ENCODE data around the gene CPT2.
"Not testable (repeated sequence)": the region's sequence is repeated elsewhere in the genome, so short reads cannot be mapped to it uniquely, and the experiment has no call there.

CPT2 gene

GRCh38 chr1:53183095-53183990 lies 13.3 kb upstream of the CPT2 start:
- no peak for DNase-seq

GRCh38 chr1:53185955-53186297 lies 10.7 kb upstream of the CPT2 start:
- not testable (repeated sequence) for DNase-seq

- DNase-seq: no peak
Measured at GRCh38 chr1:53186533-53186932, 10.1 kb upstream of the CPT2 start.

GRCh38 chr1:53187401-53187800 lies 9.2 kb upstream of the CPT2 start:
- DNase-seq: no peak

DNA sequence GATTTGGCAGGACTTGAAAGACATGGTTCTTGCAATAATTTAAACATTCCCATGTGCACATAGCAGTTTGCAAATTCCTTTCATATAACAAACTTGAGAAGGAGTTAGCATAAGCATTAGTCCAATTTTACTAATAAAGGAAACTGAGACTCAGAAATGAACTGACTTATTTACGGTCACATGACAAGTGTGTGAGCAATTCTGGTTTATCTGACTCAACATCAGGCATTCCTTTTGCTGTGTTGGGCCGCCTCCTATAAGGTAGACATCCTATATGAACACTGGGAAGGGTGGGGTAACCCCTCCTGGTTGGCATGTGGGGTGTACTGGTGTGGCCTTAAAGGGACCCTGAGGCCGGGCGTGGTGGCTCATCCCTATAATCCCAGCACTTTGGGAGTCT lies 8.5 kb upstream of the CPT2 start:
- no peak for DNase-seq

GRCh38 chr1:53189061-53189460 lies 7.6 kb upstream of the CPT2 start:
- no peak for DNase-seq

DNA sequence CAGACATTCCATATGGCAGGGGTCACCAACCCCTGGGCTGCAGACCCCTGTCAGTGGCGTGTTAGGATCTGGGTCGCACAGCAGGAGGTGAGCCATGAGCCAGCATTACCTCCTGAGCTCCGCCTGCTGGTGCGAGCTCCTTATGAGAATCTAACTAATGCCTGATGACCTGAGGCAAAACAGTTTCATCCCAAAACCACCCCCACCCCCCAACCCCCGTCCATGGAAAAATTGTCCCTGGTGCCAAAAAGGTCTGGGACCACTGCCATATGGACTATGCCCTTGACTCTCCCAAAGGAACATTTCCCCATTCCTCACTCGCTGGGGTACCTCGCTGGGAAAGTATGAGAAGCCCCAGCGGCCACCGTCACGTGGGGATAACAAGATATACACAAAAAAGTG lies 6.4 kb upstream of the CPT2 start:
- DNase-seq: no peak

DNA sequence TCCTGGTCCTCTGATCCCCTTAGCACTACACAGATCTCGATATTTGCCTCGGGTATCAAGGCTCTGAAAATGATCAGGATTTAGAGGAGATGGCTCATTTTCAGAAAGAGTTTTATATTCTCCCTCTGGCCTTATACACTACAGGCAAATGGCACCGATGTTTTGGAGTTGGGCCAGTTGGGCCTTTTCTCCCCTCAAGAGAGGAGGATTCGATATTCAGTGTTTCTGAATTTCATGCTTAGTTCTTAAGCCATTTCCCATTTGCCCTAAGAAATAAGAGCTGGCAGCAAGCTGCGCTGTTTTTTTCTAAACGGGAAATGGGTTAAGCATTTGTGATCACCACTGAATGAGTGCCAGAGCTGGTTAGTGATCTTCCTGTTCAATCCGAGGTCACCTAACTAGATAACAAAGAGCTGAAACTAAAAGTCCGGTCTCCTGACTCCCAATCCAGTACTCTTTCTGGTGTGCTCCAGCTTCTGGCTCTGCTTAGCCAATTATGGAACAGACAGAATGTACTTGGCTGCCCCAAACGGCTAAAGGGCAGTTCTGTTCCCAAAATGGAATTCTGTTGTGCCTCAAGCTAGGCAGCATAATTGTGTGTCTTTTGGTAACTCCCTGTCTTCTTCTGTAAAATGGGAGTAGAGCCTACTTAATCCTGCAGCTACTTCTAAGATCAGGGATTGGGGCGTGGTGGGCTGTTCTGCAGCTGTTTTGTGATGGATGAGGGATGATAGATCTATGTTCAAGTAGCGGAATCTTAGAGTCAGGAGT lies 1.2 kb upstream of the CPT2 start:
- no peak for DNase-seq

GRCh38 chr1:53196017-53196484 lies 573 bp upstream of the CPT2 start:
- DNase-seq: no peak

- no peak for DNase-seq
Measured at GRCh38 chr1:53197291-53198200, 922 bp downstream of the CPT2 start.

DNA sequence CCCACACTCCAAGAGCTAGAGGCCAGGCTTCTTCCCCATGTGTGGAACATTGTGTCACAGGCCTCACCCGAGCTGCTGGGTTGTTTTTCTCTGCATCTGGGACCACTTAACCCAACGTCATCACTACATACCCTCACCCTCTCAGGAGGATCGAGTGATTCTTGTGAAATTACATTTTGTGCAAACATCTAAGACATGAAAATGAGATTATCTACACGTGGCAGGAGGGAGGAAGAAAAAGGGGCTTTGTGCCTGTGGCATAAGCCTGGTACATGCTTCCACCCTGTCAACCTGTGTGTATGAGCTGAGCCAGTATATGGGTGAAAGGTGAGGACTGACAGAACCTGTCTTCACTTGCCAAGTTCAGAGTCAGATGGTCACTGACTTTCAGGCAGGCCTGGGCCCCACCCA lies 1.6 kb downstream of the CPT2 start:
- DNase-seq: no peak

- no peak for DNase-seq
Measured at GRCh38 chr1:53203466-53203865, 6.8 kb downstream of the CPT2 start.

- DNase-seq: not testable (repeated sequence)
Measured at GRCh38 chr1:53205496-53205895, 8.9 kb downstream of the CPT2 start.

DNA sequence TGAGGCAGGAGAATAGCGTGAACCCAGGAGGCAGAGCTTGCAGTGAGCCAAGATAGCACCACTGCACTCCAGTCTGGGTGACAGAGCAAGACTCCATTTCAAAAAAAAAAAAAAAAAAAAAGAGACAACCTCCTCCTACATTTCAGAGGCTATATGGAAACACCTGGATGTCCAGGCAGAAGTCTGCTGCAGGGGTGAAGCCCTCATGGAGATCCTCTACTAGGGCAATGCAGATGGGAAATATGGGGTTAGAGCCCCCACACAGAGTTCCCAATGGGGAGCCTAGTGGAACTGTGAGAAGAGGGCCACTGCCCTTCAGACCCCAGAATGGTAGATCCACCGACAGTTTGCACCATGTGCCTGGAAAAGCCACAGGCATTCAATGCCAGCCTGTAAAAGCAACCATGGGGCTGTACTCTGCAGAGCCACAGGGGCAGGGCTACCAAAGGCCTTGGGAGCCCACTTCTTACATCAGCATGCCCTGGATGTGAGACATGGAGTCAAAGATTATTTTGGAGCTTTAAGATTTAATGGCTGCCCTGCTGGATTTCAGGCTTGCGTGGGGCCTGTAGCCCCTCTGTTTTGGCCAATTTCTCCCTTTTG lies 9.6 kb downstream of the CPT2 start:
- not testable (repeated sequence) for DNase-seq

GRCh38 chr1:53206735-53207379 lies 10.2 kb downstream of the CPT2 start:
- DNase-seq: no peak

DNA sequence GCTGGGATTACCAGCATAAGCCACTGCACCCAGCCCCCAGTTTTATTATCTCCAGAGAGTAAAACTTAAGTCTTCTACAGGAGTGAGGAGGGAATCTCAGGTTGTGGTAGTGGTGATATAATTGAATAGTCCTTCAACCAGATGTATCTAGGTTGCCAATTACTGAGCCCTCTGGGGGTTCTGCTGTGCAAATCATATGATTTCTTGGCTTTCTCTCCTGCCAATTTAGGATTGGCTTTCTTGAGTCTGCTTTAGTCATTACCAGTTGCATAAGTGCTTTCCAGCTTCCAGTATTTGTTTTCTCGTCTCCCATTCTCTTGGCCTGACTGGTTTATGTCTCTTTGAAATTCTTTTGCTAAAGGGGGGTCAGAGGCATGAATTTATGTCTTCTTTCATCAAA lies 11.1 kb downstream of the CPT2 start:
- no peak for DNase-seq

DNA sequence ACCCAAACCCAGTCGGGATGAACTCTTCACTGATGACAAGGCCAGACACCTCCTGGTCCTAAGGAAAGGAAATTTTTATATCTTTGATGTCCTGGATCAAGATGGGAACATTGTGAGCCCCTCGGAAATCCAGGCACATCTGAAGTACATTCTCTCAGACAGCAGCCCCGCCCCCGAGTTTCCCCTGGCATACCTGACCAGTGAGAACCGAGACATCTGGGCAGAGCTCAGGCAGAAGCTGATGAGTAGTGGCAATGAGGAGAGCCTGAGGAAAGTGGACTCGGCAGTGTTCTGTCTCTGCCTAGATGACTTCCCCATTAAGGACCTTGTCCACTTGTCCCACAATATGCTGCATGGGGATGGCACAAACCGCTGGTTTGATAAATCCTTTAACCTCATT lies 13.7 kb downstream of the CPT2 start:
- no peak for DNase-seq

DNA sequence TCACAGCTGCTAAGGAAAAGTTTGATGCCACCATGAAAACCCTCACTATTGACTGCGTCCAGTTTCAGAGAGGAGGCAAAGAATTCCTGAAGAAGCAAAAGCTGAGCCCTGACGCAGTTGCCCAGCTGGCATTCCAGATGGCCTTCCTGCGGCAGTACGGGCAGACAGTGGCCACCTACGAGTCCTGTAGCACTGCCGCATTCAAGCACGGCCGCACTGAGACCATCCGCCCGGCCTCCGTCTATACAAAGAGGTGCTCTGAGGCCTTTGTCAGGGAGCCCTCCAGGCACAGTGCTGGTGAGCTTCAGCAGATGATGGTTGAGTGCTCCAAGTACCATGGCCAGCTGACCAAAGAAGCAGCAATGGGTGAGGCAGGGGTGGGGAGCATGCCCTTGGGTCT lies 14.3 kb downstream of the CPT2 start:
- no peak for DNase-seq

DNA sequence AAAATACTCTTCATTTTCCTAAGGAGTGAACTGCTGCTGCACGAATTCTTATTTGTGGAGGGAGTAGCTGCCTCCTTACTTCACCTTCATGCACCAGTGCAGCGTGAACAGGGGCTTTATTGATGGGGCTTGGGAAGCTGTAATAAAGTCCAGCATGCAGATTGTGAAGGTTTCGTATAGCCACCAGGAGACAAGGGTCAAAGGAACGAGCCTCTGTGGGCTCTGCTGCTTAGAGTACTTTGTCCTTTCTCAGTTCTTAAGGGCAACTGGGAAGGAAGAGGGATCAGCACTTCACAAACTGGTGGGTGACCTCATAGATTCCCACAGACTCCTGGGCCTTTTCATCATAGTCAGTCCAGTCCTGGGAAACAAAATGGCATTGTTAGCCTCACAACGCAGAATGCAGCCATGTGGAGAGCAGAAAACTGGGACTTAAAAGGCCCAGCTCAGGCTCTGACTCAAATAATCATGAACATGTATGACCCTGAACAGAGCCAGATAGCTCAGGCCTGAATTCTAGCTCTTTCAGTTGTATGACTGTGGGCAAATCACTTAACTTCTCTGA lies 17.8 kb downstream of the CPT2 start:
- DNase-seq: no peak

- no peak for DNase-seq
Measured at GRCh38 chr1:53218201-53218600, 21.6 kb downstream of the CPT2 start.

DNA sequence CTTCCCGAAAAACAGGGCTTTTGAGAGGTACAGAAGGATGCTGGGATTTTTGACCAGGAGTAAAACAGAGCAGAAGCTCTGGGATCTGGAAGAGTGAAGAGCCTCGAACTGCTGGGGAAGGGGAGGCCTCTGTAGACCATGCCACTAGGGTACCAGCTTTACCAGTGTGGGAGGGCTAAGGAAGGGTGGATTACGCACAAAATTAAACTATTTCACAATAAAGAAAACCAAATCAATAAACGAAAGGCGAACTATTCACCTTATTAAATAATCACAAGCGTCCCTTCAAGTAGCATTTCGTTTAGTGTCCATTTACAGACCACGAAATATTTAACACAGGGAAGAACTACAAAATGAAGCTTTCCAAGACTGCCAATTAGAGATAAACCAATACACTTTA lies 23.1 kb downstream of the CPT2 start:
- DNase-seq: no peak

Data from SHP77 treated with DMSO at 0.1 percent for 48 hours (cell line).